Epithelial cell of proximal tubule (primary cell): ENCODE results near the gene IDH2. TPM values are rescaled to one million over a fixed set of nuclear protein-coding genes. Genes with fewer than 3 reads are reported as not detected.

ENCODE experiments used
- DNase-seq: peaks from one replicate; pipeline ENCODE4 v3.0.0-alpha.2; 2011; ENCODE audit warnings: low read depth
- H3K4me3 ChIP-seq: 2 replicates; pipeline ENCODE4 v1.5.1; 2011; ENCODE audit warnings: low read depth, mild to moderate bottlenecking, low read length
- CTCF ChIP-seq: conservative IDR thresholded peaks from 2 replicates; pipeline ENCODE4 v1.5.1; 2012; ENCODE audit warnings: low read depth, mild to moderate bottlenecking, low read length
- total RNA-seq: library from RNA; depleted of rRNA; stranded (reverse); fragments of >200 nt; gene quantifications from 2 replicates; pipeline ENCODE4 v1.2.3, GENCODE V29; 2015

IDH2 gene
- total RNA-seq, 1 donor from 2014 or later: 170 TPM

- TF ChIP-seq CTCF: no peak
- H3K4me3 ChIP-seq: no peak overlapping the region
- no peak for DNase-seq
These were observed 18.2 kb downstream of the IDH2 start for GRCh38 chr15:90083954-90084607.

- no peak for DNase-seq
- no peak overlapping the region for H3K4me3 ChIP-seq
- no peak for TF ChIP-seq CTCF
These were observed 18.8 kb downstream of the IDH2 start for GRCh38 chr15:90083419-90083818.

GRCh38 chr15:90082140-90082715, 20.0 kb downstream of the IDH2 start:
- no peak for TF ChIP-seq CTCF
- DNase-seq: no peak

DNA sequence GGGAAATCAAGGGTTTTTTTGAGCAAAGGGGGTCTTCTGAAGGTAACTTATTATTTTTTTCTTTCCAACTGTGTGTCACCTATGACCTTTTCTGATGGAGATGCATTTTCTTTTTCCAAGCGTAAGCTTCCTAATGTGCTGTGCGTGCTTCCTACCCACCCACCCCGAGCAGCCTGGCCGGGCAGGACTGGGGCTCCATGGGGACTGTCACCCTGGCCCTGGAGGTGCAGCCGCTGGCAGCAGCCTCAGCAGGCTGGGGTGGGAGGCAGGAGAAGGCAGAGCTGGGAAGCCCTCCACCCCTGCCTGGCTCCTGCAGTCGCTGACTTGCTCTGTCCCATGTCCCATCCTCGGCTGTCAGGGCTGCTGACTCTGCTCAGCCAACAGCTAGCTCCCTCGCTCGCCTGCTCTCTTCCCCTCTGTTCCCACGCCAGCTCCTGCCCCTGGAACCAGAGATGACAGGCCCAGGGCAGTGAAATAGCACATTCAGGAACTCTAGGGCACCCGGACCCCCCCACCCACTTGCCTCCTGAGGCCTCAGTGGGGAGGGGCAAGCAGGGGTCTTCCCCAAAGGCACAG, 21.4 kb downstream of the IDH2 start:
- H3K4me3 ChIP-seq: no peak overlapping the region
- DNase-seq: no peak
- TF ChIP-seq CTCF: no peak

More at GRCh38 chr15:90082140-90082715, 20.0 kb downstream of the IDH2 start:
- H3K4me3 ChIP-seq: no peak overlapping the region

DNA sequence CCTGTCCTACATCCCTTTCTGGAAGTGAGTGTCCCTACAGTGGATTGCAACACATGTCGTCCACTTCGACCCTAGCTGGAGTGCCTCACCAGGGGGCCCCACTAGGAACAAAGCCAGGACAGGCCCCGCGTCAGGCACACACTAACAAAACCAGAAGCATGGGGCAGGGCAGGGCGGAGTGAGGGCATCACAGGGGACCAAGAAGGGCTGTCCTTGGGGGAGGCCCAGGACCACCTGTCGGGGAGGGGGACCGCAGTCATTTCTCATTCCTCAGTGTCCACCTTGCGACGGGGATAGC, 21.9 kb downstream of the IDH2 start:
- no peak for TF ChIP-seq CTCF
- no peak overlapping the region for H3K4me3 ChIP-seq
- DNase-seq: no peak

- H3K4me3 ChIP-seq: no peak overlapping the region
- DNase-seq: no peak
- TF ChIP-seq CTCF: no peak
These were observed 22.4 kb downstream of the IDH2 start for GRCh38 chr15:90079619-90080457.
